GM04504 (cell line): ENCODE data around the gene CDH22.

Source experiments
- DNase-seq: peaks from one replicate; pipeline ENCODE4 v3.0.0-alpha.2; 2012; ENCODE audit warnings: low read depth

CDH22 gene

GRCh38 chr20:46299078-46299477 is 9.2 kb downstream of the CDH22 start:
- no peak for DNase-seq

GRCh38 chr20:46298374-46298773 is 9.9 kb downstream of the CDH22 start:
- no peak for DNase-seq

- DNase-seq: no peak
Measured at GRCh38 chr20:46296526-46297250, 11.6 kb downstream of the CDH22 start.

GRCh38 chr20:46293084-46293483 is 15.2 kb downstream of the CDH22 start:
- peak; percentile 17 for DNase-seq

- no peak for DNase-seq
Measured at GRCh38 chr20:46291401-46291800, 16.9 kb downstream of the CDH22 start.

GRCh38 chr20:46289432-46289831 is 18.9 kb downstream of the CDH22 start:
- DNase-seq: no peak

GRCh38 chr20:46286977-46287376 is 21.3 kb downstream of the CDH22 start:
- DNase-seq: no peak

GRCh38 chr20:46286382-46286781 is 21.9 kb downstream of the CDH22 start:
- no peak for DNase-seq

GRCh38 chr20:46285740-46286139 is 22.6 kb downstream of the CDH22 start:
- no peak for DNase-seq

- DNase-seq: no peak
Measured at GRCh38 chr20:46285072-46285471, 23.2 kb downstream of the CDH22 start.

GRCh38 chr20:46284040-46284427 is 24.3 kb downstream of the CDH22 start:
- DNase-seq: no peak

GRCh38 chr20:46283426-46284039 is 24.8 kb downstream of the CDH22 start:
- DNase-seq: no peak

- no peak for DNase-seq
Measured at GRCh38 chr20:46282669-46283068, 25.6 kb downstream of the CDH22 start.

GRCh38 chr20:46279103-46279502 is 29.2 kb downstream of the CDH22 start:
- DNase-seq: no peak

GRCh38 chr20:46277602-46278001 is 30.7 kb downstream of the CDH22 start:
- DNase-seq: no peak

- no peak for DNase-seq
Measured at GRCh38 chr20:46276531-46276930, 31.8 kb downstream of the CDH22 start.

GRCh38 chr20:46275091-46275490 is 33.2 kb downstream of the CDH22 start:
- no peak for DNase-seq

GRCh38 chr20:46273717-46274116 is 34.6 kb downstream of the CDH22 start:
- no peak for DNase-seq

GRCh38 chr20:46272389-46273047 is 35.8 kb downstream of the CDH22 start:
- DNase-seq: no peak

GRCh38 chr20:46270977-46271744 is 37.1 kb downstream of the CDH22 start:
- DNase-seq: no peak

GRCh38 chr20:46269372-46269771 is 38.9 kb downstream of the CDH22 start:
- DNase-seq: no peak

GRCh38 chr20:46268662-46269061 is 39.6 kb downstream of the CDH22 start:
- no peak for DNase-seq
